GM21825 (cell line): ENCODE data around the gene LRRC1.

Experiments
- ATAC-seq: cut with Tn5 transposase; IDR thresholded peaks from one replicate; pipeline ENCODE4 v1.9.1; 2021; ENCODE audit warnings: mild to moderate bottlenecking, moderate library complexity; ENCODE audit not compliant: unreplicated experiment

LRRC1 gene

GRCh38 chr6:53920881-53921280 lies 126.1 kb downstream of the LRRC1 start:
- no peak for ATAC-seq

- ATAC-seq, result no peak
These were observed 126.8 kb downstream of the LRRC1 start for GRCh38 chr6:53921639-53922038.

GRCh38 chr6:53922539-53922981 lies 127.8 kb downstream of the LRRC1 start:
- no peak for ATAC-seq

GRCh38 chr6:53924277-53924676 lies 129.5 kb downstream of the LRRC1 start:
- no peak for ATAC-seq

GRCh38 chr6:53924821-53925422 lies 130.1 kb downstream of the LRRC1 start:
- ATAC-seq, result no peak

GRCh38 chr6:53925891-53926290 lies 131.1 kb downstream of the LRRC1 start:
- ATAC-seq, result no peak

GRCh38 chr6:53926505-53926904 lies 131.7 kb downstream of the LRRC1 start:
- ATAC-seq, result no peak

GRCh38 chr6:53928641-53929040 lies 133.8 kb downstream of the LRRC1 start:
- ATAC-seq, result no peak

GRCh38 chr6:53929041-53929820 lies 134.4 kb downstream of the LRRC1 start:
- ATAC-seq, result no peak

- no peak for ATAC-seq
These were observed 135.0 kb downstream of the LRRC1 start for GRCh38 chr6:53929821-53930120.

- no peak for ATAC-seq
These were observed 135.5 kb downstream of the LRRC1 start for GRCh38 chr6:53930330-53930729.

GRCh38 chr6:53931086-53931485 lies 136.3 kb downstream of the LRRC1 start:
- no peak for ATAC-seq

GRCh38 chr6:53932516-53932915 lies 137.7 kb downstream of the LRRC1 start:
- ATAC-seq, result no peak

- no peak for ATAC-seq
These were observed 139.2 kb downstream of the LRRC1 start for GRCh38 chr6:53934023-53934422.

- no peak for ATAC-seq
These were observed 142.7 kb downstream of the LRRC1 start for GRCh38 chr6:53937461-53937860.

- no peak for ATAC-seq
These were observed 144.0 kb downstream of the LRRC1 start for GRCh38 chr6:53938810-53939209.

- no peak for ATAC-seq
These were observed 145.0 kb downstream of the LRRC1 start for GRCh38 chr6:53939830-53940229.

GRCh38 chr6:53943395-53943794 lies 148.6 kb downstream of the LRRC1 start:
- ATAC-seq, result no peak

GRCh38 chr6:53944091-53944490 lies 149.3 kb downstream of the LRRC1 start:
- ATAC-seq, result no peak

- no peak for ATAC-seq
These were observed 149.7 kb downstream of the LRRC1 start for GRCh38 chr6:53944543-53944942.

GRCh38 chr6:53945765-53946407 lies 151.1 kb downstream of the LRRC1 start:
- ATAC-seq, result no peak

- no peak for ATAC-seq
These were observed 153.0 kb downstream of the LRRC1 start for GRCh38 chr6:53947780-53948179.
